Brain microvascular endothelial cell (primary cell): ENCODE results near the gene WDR70.

ENCODE experiments used
- DNase-seq: peaks from one replicate; pipeline ENCODE4 v3.0.0-alpha.2; 2020
- H3K27ac ChIP-seq: fragments of 250-450 bp; sonication (Bioruptor Pico); 2 replicates; pipeline ENCODE4 v1.5.1; 2020; ENCODE audit warnings: mild to moderate bottlenecking, moderate library complexity
- H3K27me3 ChIP-seq: fragments of 250-450 bp; sonication (Bioruptor Pico); replicated peaks from 2 replicates; pipeline ENCODE4 v1.5.1; 2020; ENCODE audit warnings: mild to moderate bottlenecking
- H3K36me3 ChIP-seq: fragments of 250-450 bp; sonication (Bioruptor Pico); replicated peaks from 2 replicates; pipeline ENCODE4 v1.5.1; 2020; ENCODE audit warnings: mild to moderate bottlenecking
- H3K4me3 ChIP-seq: 2 replicates; pipeline ENCODE4 v1.5.1; 2011; ENCODE audit warnings: low read depth, mild to moderate bottlenecking, control low read depth, low read length, moderate library complexity
- in situ Hi-C: cut with HindIII; loops from 2 replicates; pipeline ENCODE4 v1.10.0; 2017; ENCODE audit warnings: low sequenced_read_pairs, low pct_ligation_motif_present
- TF ChIP-seq, protein P1 (sequence below): IDR thresholded peaks from 2 replicates; pipeline ENCODE4 v1.5.1; 2011; ENCODE audit warnings: low read depth, mild to moderate bottlenecking, moderate library complexity, low read length, control low read depth, inconsistent platforms; ENCODE audit errors: missing control alignments

The WDR70 gene

DNA sequence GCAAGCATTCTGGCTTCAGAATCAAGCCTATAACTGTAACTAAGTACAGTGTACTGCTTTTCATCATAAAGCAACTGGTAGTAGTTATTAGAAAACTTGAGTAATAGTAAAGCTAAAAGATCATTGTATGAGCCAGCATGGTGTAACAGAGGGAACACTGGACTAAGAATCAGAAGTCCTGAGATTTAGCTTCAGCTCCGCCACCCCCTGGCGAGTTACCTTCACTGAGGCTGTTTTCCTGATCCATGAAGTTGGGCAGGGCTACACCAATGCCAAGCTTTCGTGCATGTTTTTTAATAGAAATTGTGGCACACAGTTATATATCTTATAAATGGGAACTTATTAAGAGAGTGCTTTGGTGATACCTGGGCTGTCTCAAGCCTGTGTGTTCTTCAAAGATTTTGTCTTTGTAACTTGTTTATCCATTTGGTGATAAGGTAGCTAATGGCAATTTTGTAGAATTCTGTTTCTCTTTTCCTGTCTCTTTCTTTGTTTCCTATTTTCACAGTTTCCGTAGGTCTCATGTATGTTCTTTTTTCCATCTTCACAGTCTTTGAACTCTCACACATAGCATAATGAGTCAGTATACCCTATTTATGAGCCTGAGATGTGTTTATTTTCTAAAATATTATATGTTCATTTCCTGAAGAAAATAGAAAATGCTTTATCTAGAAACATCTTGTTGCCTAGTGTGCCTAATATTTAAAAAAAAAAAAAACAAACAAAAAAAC, 358.4 kb downstream of the WDR70 start:
- in situ Hi-C loops, result no loop called here
- H3K27ac ChIP-seq, result peak overlapping the region; percentile 74

DNA sequence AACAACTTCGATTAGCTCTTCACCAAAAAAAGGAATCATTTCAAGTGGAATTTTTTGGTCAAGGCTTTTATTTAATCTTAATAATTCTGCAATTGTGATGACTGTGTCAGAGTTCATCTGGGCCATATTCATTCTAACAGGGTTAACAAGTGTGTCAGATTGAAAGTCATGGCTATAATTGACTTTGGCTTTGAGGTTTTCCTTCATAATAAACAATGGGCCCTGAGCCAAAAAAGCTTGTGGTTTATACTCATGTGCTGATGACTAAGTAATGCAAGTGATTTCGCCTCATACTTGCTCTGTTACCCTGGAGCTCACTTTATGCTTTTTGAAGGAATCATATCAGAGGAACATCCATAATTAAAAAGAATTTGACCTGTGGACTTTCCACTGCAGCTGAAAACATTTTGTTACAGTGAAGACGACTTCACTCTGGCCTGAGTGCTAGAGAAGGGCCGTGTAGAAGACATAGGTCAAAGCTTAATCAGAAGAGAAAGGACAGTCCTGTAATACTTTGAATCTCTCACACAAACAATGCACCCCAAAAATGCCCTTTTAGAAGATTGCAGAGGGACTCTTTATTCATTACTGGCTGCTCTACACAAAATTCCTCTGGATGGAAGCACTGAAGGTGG, 359.1 kb downstream of the WDR70 start:
- DNase-seq, result peak; percentile 93

More for the DNA sequence above, 358.4 kb downstream of the WDR70 start:
- Histone ChIP-seq H3K36me3 (no peaks in the 10 kb centered on the region), H3K27me3 (no peaks in the 10 kb centered on the region), H3K4me3 (no peak overlapping the region)
- TF ChIP-seq, protein P1, sequence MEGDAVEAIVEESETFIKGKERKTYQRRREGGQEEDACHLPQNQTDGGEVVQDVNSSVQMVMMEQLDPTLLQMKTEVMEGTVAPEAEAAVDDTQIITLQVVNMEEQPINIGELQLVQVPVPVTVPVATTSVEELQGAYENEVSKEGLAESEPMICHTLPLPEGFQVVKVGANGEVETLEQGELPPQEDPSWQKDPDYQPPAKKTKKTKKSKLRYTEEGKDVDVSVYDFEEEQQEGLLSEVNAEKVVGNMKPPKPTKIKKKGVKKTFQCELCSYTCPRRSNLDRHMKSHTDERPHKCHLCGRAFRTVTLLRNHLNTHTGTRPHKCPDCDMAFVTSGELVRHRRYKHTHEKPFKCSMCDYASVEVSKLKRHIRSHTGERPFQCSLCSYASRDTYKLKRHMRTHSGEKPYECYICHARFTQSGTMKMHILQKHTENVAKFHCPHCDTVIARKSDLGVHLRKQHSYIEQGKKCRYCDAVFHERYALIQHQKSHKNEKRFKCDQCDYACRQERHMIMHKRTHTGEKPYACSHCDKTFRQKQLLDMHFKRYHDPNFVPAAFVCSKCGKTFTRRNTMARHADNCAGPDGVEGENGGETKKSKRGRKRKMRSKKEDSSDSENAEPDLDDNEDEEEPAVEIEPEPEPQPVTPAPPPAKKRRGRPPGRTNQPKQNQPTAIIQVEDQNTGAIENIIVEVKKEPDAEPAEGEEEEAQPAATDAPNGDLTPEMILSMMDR, result peak; percentile 5
- DNase-seq, result no peak

DNA sequence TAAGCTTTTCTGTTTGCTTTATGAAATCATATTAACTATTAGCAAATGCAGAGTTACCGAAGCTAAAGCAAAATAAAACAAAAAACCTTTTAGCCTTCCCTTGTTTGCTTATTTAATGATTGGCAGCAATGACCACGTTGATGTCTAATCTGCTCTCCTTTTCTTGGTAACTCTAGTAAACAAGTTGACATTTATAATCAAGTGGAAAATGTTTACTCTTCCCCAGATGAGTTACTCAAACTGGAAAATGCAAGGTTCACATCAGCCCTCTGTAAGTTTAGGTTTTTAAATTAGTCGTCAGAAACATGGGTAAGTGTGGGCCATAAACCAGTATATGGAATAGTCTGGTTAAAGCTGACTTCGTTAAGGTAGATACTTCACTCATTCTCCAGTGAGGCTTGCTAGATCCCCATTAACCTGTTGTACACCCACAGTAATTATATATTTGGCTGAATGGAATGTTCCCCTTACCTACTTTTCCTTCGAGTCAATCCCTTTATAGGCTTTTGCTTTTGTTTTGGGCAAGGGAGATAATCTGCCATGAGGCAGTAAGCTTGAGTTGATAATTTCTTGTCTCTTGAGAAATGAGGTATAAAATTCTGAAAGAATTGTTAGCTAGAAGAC, 359.9 kb downstream of the WDR70 start:
- H3K27me3 ChIP-seq, result no peaks in the 10 kb centered on the region
- H3K27ac ChIP-seq, result peak overlapping the region; percentile 74
- DNase-seq, result no peak
- H3K4me3 ChIP-seq, result no peak overlapping the region
- H3K36me3 ChIP-seq, result no peaks in the 10 kb centered on the region
- in situ Hi-C loops, result no loop called here
- TF ChIP-seq, protein P1, result no peak

More for the DNA sequence above, 359.1 kb downstream of the WDR70 start:
- no peaks in the 10 kb centered on the region for H3K27me3 ChIP-seq
- peak overlapping the region; percentile 74 for H3K27ac ChIP-seq
- TF ChIP-seq, protein P1, result no peak
- in situ Hi-C loops, result no loop called here
- H3K4me3 ChIP-seq, result no peak overlapping the region
- H3K36me3 ChIP-seq, result no peaks in the 10 kb centered on the region

DNA sequence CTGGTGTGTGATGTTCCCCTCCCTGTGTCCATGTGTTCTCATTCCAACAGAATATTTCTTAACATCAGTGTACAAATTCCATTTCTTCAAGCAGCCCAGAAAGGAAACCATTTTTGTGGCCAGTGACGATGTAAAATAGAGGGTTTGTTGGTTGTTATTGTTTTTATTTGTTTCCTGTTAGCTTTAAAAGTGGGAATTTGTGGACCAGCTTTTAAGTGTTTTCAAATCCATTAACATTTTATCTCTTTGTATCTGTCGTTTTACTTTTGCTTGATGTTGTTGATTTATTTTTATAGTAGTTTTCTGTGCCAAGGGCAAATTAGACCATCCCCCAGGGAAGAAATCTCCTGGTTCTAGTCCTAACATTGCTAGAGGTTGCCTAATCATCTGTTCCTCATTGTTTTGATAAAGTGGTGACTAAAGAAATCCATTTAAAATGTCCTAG, 360.7 kb downstream of the WDR70 start:
- no peak for DNase-seq
- H3K36me3 ChIP-seq, result no peaks in the 10 kb centered on the region
- H3K27ac ChIP-seq, result peak overlapping the region; percentile 74
- in situ Hi-C loops, result no loop called here
- H3K27me3 ChIP-seq, result no peaks in the 10 kb centered on the region
- TF ChIP-seq, protein P1, result no peak
- no peak overlapping the region for H3K4me3 ChIP-seq

DNA sequence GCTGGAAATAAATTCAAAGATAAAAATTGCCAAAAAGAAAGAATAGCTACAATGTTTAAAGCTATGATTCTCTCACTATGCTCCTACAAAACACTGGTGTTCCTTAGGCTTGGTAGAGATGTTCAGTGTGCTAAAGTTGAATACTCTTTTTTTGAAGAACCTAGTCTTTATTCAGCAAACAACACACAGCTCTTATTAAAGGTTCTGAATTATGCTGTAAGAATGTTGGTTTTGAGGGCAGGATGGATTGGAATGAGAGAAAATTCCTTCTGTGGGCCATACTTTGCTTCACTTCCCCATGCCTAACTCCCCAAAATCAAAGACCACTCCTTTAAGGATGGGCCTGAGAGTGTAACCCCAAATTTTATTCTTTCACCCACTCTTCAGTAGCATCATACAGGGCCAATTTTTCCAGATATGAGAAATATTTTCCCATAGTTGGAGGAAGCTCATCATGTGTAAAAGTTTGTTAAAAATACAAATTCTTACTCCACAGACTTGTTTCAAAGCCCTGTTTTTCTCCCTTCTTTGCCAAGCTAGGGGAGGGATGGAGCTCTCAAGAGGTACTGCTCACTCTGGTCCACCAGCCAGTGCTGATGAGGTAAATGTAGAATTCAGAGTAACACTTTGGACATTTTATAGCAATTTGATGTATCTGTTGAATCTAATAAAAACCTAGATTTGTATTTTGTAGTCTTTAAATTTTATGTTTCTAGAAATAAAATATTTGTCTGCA, 361.4 kb downstream of the WDR70 start:
- Histone ChIP-seq H3K27ac (peak overlapping the region; percentile 74), H3K36me3 (no peaks in the 10 kb centered on the region), H3K4me3 (no peak overlapping the region), H3K27me3 (no peaks in the 10 kb centered on the region)
- in situ Hi-C loops, result no loop called here
- DNase-seq, result no peak
- TF ChIP-seq, protein P1, result no peak
